Measurements from ENCODE around the gene KLF11.

DNA sequence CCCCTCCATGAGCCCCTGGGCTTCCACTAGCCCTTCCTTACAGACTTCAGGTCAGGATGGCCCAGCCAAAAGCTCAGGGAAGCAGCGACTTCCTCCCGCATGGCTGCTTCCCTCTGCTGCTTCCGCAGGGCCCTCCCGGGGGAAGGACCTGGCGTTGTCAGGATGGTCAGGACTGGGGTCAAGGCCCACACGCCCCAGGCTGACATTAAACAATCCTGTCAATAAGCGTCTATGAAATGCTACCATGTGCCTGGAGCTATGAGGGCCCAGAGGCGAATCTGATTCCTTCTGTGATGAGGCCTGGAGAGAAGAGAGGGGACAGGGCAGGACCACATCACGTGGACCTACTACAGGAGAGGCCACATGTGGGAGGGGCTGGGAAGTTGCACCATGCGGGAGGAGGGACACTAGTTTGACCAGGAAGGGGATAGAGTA lies 19.6 kb downstream of the KLF11 start:
- TF ChIP-seq EZH2phosphoT487 (IDR thresholded peaks at IDR 0.05; ENCODE audit: borderline replicate concordance, low read length) = no peak
- TF ChIP-seq, protein P1, sequence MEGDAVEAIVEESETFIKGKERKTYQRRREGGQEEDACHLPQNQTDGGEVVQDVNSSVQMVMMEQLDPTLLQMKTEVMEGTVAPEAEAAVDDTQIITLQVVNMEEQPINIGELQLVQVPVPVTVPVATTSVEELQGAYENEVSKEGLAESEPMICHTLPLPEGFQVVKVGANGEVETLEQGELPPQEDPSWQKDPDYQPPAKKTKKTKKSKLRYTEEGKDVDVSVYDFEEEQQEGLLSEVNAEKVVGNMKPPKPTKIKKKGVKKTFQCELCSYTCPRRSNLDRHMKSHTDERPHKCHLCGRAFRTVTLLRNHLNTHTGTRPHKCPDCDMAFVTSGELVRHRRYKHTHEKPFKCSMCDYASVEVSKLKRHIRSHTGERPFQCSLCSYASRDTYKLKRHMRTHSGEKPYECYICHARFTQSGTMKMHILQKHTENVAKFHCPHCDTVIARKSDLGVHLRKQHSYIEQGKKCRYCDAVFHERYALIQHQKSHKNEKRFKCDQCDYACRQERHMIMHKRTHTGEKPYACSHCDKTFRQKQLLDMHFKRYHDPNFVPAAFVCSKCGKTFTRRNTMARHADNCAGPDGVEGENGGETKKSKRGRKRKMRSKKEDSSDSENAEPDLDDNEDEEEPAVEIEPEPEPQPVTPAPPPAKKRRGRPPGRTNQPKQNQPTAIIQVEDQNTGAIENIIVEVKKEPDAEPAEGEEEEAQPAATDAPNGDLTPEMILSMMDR (IDR thresholded peaks at IDR 0.05; ENCODE audit: low read depth, low read length, poor library complexity, severe bottlenecking) = no peak

Data from DOHH2 (cell line).